ENCODE results near the gene PSME4. TPM values are rescaled to one million over a fixed set of nuclear protein-coding genes. Genes with fewer than 3 reads are reported as not detected.

The PSME4 gene
- total RNA-seq, 1 donor: 81.6 TPM

- no peak for TF ChIP-seq CTCF (IDR thresholded peaks at IDR 0.05; ENCODE audit: insufficient read depth, low read depth, low read length)
- no peak overlapping the region for H3K4me3 ChIP-seq (ENCODE audit: low read depth, low read length)
- DNase-seq (ENCODE audit: low read depth): peak; percentile 48
Observed at GRCh38 chr2:54000524-54000923, 29.7 kb upstream of the PSME4 start.

- no peak for DNase-seq (ENCODE audit: low read depth)
- no peak overlapping the region for H3K4me3 ChIP-seq (ENCODE audit: low read depth, low read length)
- TF ChIP-seq CTCF (IDR thresholded peaks at IDR 0.05; ENCODE audit: insufficient read depth, low read depth, low read length): no peak
Observed at GRCh38 chr2:54000122-54000521, 29.3 kb upstream of the PSME4 start.

- no peak for DNase-seq (ENCODE audit: low read depth)
- TF ChIP-seq CTCF (IDR thresholded peaks at IDR 0.05; ENCODE audit: insufficient read depth, low read depth, low read length): no peak
- no peak overlapping the region for H3K4me3 ChIP-seq (ENCODE audit: low read depth, low read length)
Observed at GRCh38 chr2:53998834-53999233, 28.0 kb upstream of the PSME4 start.

GRCh38 chr2:53994818-53995808 lies 24.3 kb upstream of the PSME4 start:
- no peak overlapping the region for H3K4me3 ChIP-seq (ENCODE audit: low read depth, low read length)
- no peak for TF ChIP-seq CTCF (IDR thresholded peaks at IDR 0.05; ENCODE audit: insufficient read depth, low read depth, low read length)
- no peak for DNase-seq (ENCODE audit: low read depth)

- DNase-seq (ENCODE audit: low read depth): no peak
- no peak for TF ChIP-seq CTCF (IDR thresholded peaks at IDR 0.05; ENCODE audit: insufficient read depth, low read depth, low read length)
Observed at GRCh38 chr2:53991948-53992347, 21.2 kb upstream of the PSME4 start.

GRCh38 chr2:53989210-53989862 lies 18.5 kb upstream of the PSME4 start:
- no peak for DNase-seq (ENCODE audit: low read depth)
- no peak for TF ChIP-seq CTCF (IDR thresholded peaks at IDR 0.05; ENCODE audit: insufficient read depth, low read depth, low read length)

More at GRCh38 chr2:53991948-53992347, 21.2 kb upstream of the PSME4 start:
- H3K4me3 ChIP-seq (ENCODE audit: low read depth, low read length): no peak overlapping the region

More at GRCh38 chr2:53989210-53989862, 18.5 kb upstream of the PSME4 start:
- no peak overlapping the region for H3K4me3 ChIP-seq (ENCODE audit: low read depth, low read length)
